Pancreas (tissue), 10 donors: ENCODE data around the gene ZBTB7A. TPM values are rescaled to one million over a fixed set of nuclear protein-coding genes. Genes with fewer than 3 reads are reported as not detected.

Source experiments
- ATAC-seq, 4 donors: fragments of 200-7000 bp; cut with Tn5 transposase; one replicate each; pipeline versions ENCODE4 v1.8.0 to v1.9.1; 2020; ENCODE audit warnings: mild to moderate bottlenecking in 4 of 4, moderate library complexity in 4 of 4
- DNase-seq, 6 donors: peaks; one replicate each; pipeline ENCODE4 v3.0.0-alpha.2; 2020
- FAIRE-seq: peaks from 2 replicates; lab custom pipeline; 2012; peaks lifted over from hg19 to GRCh38; lab: Jason Lieb, UNC
- H3K27ac ChIP-seq, 4 donors: fragments of 200-600 bp; sonication (generic); 1 replicate in 3 of 4; 2 replicates in 1 of 4; pipeline versions ENCODE4 v1.5.0 to v1.8.0; 2020
- H3K27me3 ChIP-seq, 4 donors: fragments of 200-600 bp; one replicate each; pipeline ENCODE4 v1.8.0; 2021
- H3K36me3 ChIP-seq, 3 donors: fragments of 200-600 bp; sonication (generic) in 1 of 3; one replicate each; pipeline versions ENCODE4 v1.5.0 to v1.8.0; 2020 to 2021
- H3K4me1 ChIP-seq, 3 donors: fragments of 200-600 bp; one replicate each; pipeline ENCODE4 v1.8.0; 2021
- H3K4me3 ChIP-seq, 4 donors: fragments of 200-600 bp; sonication (generic) in 2 of 4; one replicate each; pipeline versions ENCODE4 v1.5.0 to v1.8.0; 2020 to 2021
- H3K9me3 ChIP-seq, 4 donors: fragments of 200-600 bp; one replicate each; pipeline ENCODE4 v1.8.0; 2021
- CTCF ChIP-seq, 4 donors: fragments of 200-600 bp; sonication (generic) in 3 of 4; IDR thresholded peaks; one replicate each; pipeline versions ENCODE4 v1.5.0 to v1.8.0; 2021; ENCODE audit warnings: antibody characterized with exemption in 4 of 4
- WGBS, 2 donors: extraction: QIAGEN DNeasy Blood & Tissue Kit; methylation state at CpG; one replicate each; pipeline ENCODE4 v1.1.7; 2013; 5-methylcytosine and 5-hydroxymethylcytosine counted together
- intact Hi-C, 3 donors: fragments of 100-400 bp; cut with DNase I; formaldehyde crosslinking; loops; one replicate each; pipeline versions ENCODE4 v1.11.1 to v1.14.2; 2022
- polyA plus RNA-seq, 2 donors: library from polyadenylated mRNA; stranded (reverse); fragments of 200-250 nt; gene quantifications; one replicate each; pipeline ENCODE4 v1.2.3, GENCODE V29; 2013
- total RNA-seq, 6 donors: library from RNA; stranded (reverse); fragmentation: NEBNext Ultra II Directional in 4 of 6; extraction: Animal tissue kit (Norgen Biotek cat#: 25700) in 4 of 6; gene quantifications; one replicate each; pipeline versions ENCODE4 v1.2.1 to v1.2.4, GENCODE V29; 2021 to 2023
- donor health status: healthy with polysubstance abuse.
- donor health status: DM: no; HTN: no; CAD: no; lungs with moderate emphysema.
- donor health status: DM: no; HTN: no; CAD: no.
- donor health status: control.
- donor health status: control.
- donor health status: Bipolar disorder and iron deficiency.
- donor health status: DM: yes; HTN: yes; CAD: no.
- donor health status: DM: no; HTN: no; CAD: no.
- donor health status: DM: no; HTN: no; CAD: no.
- donor health status: DM: yes; HTN: yes; CAD: no.

Gene ZBTB7A
- total and polyA plus RNA-seq, 8 donors: 6.1 to 25.0 (median 13.2) TPM

GRCh38 chr19:4025317-4025716, 41.4 kb downstream of the ZBTB7A start:
- no peak for ATAC-seq
- no peak for FAIRE-seq
- no peaks in the 10 kb centered on the region for H3K9me3 ChIP-seq
- TF ChIP-seq CTCF (IDR thresholded peaks at IDR 0.05): no peak
- WGBS, 2 donors: 68 to 73% methylated on average over 11 of the region's 11 CpGs
- peaks cover 0 to 21% (median 0%) of the 10 kb centered on the region in 3 donors for H3K36me3 ChIP-seq
- no peaks in the 10 kb centered on the region for H3K27me3 ChIP-seq
- no peak overlapping the region for H3K4me3 ChIP-seq
- peak in 1 of 6 donors; percentile 52 for DNase-seq
- H3K4me1 ChIP-seq: no peaks in the 10 kb centered on the region
- intact Hi-C loops: no loop called here
- no peak overlapping the region for H3K27ac ChIP-seq

- Histone ChIP-seq H3K4me1 (no peaks in the 10 kb centered on the region), H3K27me3 (no peaks in the 10 kb centered on the region), H3K4me3 (no peak overlapping the region), H3K9me3 (no peaks in the 10 kb centered on the region), H3K27ac (no peak overlapping the region), H3K36me3 (peaks cover 0 to 14% (median 0%) of the 10 kb centered on the region in 3 donors)
- FAIRE-seq (no peak), DNase-seq (peak in 1 of 6 donors; percentile 45), ATAC-seq (no peak)
- intact Hi-C loops: no loop called here
- WGBS, 2 donors: 85 to 89% methylated on average over 33 to 34 of the region's 34 CpGs
- no peak for TF ChIP-seq CTCF (IDR thresholded peaks at IDR 0.05)
These were observed 42.9 kb downstream of the ZBTB7A start for GRCh38 chr19:4023600-4024398.

- TF ChIP-seq CTCF (IDR thresholded peaks at IDR 0.05): no peak
- DNase-seq (peak in 4 of 6 donors; percentile 23 to 68 (median 56)), FAIRE-seq (no peak), ATAC-seq (no peak)
- Histone ChIP-seq H3K4me3 (no peak overlapping the region), H3K27ac (no peak overlapping the region), H3K4me1 (peaks cover 14 to 18% (median 16%) of the 10 kb centered on the region in 3 donors), H3K27me3 (no peaks in the 10 kb centered on the region), H3K9me3 (no peaks in the 10 kb centered on the region), H3K36me3 (no peaks in the 10 kb centered on the region)
- WGBS, 2 donors: 74 to 81% methylated on average over 17 of the region's 17 CpGs
- intact Hi-C loops: loop anchor here in 1 of 3 donors (5.0 kb wide), 1 partner anchor 33 kb away; no protein-coding TSS in a partner anchor
These were observed 47.1 kb downstream of the ZBTB7A start for GRCh38 chr19:4019578-4019977.

GRCh38 chr19:4018775-4019504, 47.8 kb downstream of the ZBTB7A start:
- peaks cover 14 to 24% (median 22%) of the 10 kb centered on the region in 3 donors for H3K4me1 ChIP-seq
- DNase-seq: peak in 2 of 6 donors; percentile 33 to 54
- no peak overlapping the region for H3K27ac ChIP-seq
- H3K36me3 ChIP-seq: peaks cover 0 to 5% (median 0%) of the 10 kb centered on the region in 3 donors
- no peak for FAIRE-seq
- H3K4me3 ChIP-seq: no peak overlapping the region
- WGBS, 2 donors: 88 to 90% methylated on average over 18 to 19 of the region's 19 CpGs
- no peaks in the 10 kb centered on the region for H3K9me3 ChIP-seq
- no peak for ATAC-seq
- no peaks in the 10 kb centered on the region for H3K27me3 ChIP-seq
- TF ChIP-seq CTCF (IDR thresholded peaks at IDR 0.05): no peak
- intact Hi-C loops: loop anchor here in 1 of 3 donors (5.0 kb wide), 1 partner anchor 33 kb away; no protein-coding TSS in a partner anchor
